Inferior parietal cortex (tissue), 1 donor: ENCODE measurements around the gene VTI1A.

ENCODE experiments used
- DNase-seq: peaks from one replicate; pipeline ENCODE4 v3.0.0-alpha.2; 2016; ENCODE audit errors: extremely low spot score

VTI1A gene

GRCh38 chr10:112753961-112754411 is 307.0 kb downstream of the VTI1A start:
- DNase-seq = no peak

DNA sequence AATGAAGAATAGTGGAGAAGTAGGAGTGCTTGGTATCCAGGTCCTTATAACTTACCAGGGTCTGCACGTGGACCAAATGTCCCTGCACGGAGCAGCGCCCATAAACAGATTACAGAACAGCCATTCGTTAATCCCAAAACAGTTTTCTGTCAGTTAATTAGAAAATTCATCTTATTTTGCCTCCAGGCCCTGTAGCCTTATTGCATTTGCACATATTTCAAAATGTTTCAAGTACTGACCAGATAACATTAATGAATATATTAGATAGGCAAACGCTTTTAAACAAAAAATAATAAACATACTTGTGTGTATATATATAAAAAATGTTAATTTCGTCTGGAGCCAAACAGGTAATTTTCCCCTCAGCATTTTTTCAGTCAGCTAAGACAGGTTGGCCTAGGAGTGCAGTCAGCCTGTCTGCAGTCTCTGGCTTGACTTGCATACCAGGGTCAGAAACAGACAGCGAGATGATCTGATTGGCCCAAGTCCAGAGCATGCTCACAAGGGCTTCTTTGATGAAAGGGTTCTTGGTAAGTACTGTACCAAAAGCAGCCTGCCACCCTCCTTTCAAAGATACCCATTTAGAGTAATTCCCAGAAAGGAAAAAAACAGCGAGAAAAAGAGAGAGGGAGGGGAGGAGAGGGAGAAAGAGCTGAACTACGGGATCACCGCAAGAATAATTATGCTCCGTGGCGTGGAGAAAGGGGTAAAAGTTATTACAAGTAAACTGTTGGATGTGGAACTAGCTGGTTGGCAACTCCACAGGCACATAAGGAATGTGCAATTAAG is 308.6 kb downstream of the VTI1A start:
- DNase-seq = peak; percentile 42

DNA sequence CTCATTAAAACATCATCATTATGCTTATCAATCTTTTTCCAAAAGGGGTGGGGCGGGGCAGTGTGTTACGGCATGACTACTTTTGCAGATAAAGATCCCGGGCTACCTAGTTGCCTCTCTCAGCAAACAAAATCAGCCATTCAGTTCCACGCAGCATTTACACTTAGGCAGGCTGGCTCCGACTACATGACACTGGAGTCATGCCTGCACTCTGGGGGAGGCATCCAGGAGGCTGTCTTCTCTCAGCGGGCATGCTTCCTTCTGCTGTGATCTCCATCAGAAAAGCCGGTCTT is 309.2 kb downstream of the VTI1A start:
- DNase-seq = no peak

GRCh38 chr10:112758961-112759360 is 311.9 kb downstream of the VTI1A start:
- DNase-seq = no peak

DNA sequence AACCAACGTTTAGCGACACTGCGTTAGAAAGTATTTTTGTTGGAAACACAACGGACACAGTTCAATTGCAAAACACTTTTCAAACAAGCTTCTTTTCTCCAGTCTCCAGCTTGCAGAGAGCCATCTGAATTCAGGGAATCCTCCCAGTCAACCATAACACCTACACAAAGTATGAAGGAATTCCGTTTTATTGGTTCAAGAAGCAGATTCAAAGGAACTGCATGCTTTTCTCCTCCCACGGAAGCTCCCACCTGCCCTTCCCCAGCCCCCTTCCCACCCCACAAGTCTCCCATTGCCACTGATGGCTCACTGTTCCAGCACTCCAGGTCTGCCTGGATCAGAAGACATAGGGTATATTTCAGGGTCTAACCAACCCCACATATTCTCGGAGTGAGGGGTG is 312.5 kb downstream of the VTI1A start:
- no peak for DNase-seq

DNA sequence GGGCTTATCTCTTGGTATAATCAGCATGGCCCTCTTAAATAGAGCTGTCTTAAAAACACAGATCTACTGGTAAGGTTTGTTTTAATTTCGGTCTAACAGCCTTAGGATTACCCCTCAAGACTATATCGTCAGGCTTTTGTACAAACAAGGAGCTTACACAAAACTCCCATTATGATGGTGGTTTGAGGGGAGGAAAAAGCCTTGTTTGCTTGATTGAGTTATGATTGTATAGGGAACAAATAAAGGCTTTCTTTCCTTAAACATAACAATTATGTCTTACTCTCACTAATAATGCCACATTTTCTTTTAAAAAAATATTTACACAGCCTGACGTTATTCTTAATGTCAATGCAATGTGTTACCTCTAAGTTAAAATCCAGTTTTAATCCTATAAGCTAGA is 314.2 kb downstream of the VTI1A start:
- no peak for DNase-seq

- DNase-seq = no peak
These were observed 317.0 kb downstream of the VTI1A start for GRCh38 chr10:112763916-112764520.

DNA sequence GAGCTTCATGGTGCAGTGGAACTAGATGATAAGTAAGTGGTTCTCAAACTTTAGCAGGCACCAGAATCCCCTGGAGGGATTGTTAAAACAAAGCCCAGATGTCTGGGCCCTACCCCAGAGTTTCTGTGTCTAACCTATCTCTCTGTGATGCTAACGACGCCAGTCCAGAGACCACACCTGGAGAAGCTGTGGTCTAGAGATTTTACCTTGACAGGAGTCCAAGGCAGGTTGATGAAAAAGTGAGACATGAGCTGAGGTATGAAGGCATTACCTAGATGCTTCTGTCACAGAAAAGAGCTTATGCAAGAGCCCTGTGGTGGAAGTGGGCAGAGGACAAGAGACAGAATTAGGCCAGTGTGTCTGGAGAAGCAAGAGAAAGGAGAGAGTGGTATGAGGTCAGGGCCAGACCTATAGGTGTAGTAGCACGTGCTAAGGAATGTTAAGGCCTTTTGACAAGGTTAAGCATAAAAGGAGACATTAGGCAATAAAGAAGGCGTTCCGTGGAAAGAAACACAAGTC is 318.8 kb downstream of the VTI1A start:
- no peak for DNase-seq

GRCh38 chr10:112766636-112767035 is 319.6 kb downstream of the VTI1A start:
- DNase-seq = no peak

DNA sequence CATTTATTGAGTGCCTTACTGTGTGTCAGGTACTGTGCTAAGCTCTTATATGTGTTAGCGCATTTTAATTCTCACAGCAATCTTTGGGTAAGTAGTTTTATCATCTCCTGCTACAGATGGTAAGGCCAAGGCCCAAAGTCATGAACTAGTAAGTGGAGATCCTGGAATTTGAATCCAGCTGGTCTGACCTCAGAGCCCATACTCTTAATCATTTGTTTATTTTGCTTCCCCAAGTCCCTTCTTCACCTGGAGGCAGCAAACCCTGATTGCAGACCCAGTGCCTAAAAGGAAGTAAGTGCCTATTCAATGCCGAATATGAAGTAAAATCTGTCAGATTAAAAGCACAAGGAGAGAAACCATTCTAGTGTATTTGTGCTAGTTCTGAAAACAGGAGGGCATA is 320.1 kb downstream of the VTI1A start:
- DNase-seq = no peak

DNA sequence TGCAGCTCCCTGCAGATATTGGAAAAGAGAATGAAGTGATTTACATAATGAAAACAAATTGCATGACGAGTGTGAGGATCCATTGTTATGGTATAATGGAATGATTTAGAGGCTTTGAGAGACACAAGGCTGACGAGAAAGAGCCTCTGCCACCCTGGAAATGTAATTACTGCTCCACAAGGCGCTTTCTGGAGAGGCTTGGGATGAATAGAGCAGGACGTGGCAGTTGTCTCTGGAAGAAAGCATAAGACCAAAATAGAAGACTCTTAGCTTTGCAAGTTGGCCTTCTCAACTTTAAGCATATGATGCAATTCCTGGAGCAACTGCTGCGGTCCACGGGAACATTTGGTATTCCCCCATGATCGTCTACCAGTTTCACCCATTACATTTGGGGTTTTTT is 321.1 kb downstream of the VTI1A start:
- no peak for DNase-seq

GRCh38 chr10:112769081-112769480 is 322.1 kb downstream of the VTI1A start:
- no peak for DNase-seq

DNA sequence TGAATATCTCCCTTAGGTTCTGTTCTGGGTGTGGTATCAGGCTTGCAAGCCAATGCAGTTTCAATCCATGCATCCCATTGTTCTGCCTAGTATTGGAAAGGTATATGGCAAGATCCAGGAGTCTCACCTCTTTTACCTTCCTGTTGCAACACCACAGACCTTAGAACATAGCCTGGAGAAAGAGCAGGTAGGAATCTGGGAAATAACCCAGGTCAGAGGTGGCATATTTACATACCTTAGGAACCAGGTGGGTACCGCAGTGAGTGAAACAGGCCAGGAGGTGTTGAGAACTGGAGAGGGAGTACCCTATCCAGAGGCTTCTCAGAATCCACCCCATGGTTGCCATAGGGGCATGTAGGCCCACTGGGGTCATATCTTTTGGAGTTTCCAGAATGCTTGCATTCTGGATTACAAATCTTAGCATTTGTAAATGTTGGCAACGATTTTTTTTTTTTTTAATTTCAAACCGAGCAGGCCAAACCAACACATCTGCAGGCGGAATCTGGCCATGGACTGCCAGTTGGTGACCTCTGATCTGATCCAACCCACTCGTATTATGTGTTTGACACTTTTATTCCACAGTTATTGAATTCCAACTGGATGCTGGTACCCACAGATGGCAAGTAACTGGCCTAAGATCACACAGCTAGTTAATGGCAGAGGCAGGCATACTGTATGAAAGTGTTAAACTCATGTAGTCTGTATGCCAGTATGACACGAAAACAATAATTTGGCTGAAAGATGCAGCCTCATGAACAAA is 322.8 kb downstream of the VTI1A start:
- no peak for DNase-seq

- no peak for DNase-seq
These were observed 324.7 kb downstream of the VTI1A start for GRCh38 chr10:112771733-112772132.

DNA sequence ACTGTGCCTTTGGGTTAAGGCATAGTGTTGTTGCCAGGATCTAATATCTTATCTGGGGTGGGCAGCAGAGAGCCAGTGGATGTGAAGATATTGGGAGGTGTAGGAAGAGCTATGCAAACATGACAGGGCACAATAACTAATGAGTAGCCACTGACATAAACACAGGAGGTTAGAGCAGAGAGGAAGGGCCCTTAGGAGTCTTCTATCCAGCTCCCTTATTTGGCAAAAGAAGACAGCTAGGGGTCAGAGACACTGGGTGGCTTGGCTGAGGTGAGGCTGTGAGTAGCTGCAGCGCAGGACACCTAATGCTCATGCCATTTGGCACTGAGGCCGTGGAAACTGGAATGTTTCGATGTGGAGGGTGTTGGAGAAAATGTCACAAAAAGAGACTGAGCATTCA is 326.8 kb downstream of the VTI1A start:
- no peak for DNase-seq

GRCh38 chr10:112774210-112774609 is 327.2 kb downstream of the VTI1A start:
- no peak for DNase-seq

- DNase-seq = no peak
These were observed 327.8 kb downstream of the VTI1A start for GRCh38 chr10:112774798-112775197.

- DNase-seq = no peak
These were observed 328.4 kb downstream of the VTI1A start for GRCh38 chr10:112775381-112775780.

DNA sequence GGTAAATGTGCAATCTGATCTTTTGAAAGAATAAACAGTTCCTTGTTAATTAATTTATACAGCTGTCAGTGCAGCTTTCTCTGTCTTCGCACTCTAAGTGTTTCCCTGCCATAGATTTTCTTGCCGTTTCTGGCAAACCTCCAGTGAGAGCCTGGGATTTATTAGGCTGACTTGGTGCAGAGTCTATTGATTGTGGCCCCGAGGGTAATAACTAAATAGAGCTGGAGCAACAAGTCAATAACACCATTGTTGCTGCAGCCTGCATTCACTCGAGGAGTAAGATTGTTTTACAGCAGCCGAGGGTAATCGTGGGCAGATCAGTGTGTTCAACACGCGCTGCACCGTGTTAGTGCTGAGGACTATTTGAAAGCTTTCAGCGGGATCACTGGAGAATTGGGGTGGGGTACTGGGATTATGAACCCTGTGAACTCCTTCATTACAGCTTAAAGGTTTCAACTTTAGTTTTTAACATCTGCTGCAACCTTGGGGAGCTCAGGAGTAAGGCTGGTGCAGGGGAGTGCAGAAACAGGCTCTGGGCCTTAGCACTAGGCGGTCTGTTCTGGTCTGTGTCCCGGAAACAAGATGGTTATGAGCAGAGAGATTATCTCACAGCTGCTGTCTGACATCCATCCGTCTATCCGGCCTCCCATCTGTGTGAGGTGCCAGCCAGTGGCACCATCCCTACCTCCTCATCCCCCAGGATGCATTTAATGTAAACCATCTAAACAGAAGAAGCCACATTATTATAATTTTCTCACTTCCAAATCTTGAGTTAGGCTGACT is 329.1 kb downstream of the VTI1A start:
- no peak for DNase-seq

GRCh38 chr10:112778579-112778978 is 331.6 kb downstream of the VTI1A start:
- no peak for DNase-seq

DNA sequence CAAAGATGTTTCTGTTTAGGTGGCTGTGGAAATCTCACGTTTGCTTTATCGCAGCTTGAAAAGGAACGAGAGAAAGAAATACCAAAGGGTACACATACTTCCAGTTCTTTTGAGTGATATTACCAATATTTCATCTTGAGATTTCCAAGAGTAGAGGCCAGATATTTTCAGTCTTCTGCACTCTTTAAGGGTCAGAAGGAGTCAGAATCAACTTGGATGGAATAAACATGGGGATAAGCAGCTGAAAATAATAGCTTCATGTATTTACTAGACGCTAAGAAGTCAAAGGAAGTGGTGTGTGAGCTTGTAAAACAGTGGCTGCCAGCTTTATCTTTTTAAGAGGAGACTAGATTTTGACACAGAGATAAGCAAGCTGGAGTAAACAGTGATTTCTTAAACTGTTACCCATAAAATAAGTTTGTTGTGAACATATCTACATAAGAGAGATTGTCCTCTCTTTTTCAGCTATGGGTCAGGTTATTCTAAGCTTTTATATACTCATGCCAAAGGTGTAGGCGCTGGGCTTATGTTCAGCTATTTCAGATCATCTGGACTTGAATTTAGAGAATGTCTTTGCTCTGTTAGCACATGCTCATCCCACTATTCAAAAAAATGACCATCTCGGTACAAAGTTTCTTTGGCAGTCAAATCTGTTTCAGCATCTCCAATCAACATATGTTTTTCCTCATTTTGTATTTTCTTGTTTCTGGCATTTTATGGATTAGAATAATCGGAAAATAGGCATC is 332.2 kb downstream of the VTI1A start:
- DNase-seq = no peak
